Measurements from ENCODE around the gene GOLGA5.

Gene GOLGA5

GRCh38 chr14:92830902-92831301 lies 36.8 kb downstream of the GOLGA5 start:
- DNase-seq = no peak

GRCh38 chr14:92832137-92832700 lies 38.1 kb downstream of the GOLGA5 start:
- peak; percentile 65 for DNase-seq

- no peak for DNase-seq
Observed at GRCh38 chr14:92841930-92842329, 47.8 kb downstream of the GOLGA5 start.

GRCh38 chr14:92844204-92844603 lies 50.1 kb downstream of the GOLGA5 start:
- no peak for DNase-seq

GRCh38 chr14:92846162-92846897 lies 52.2 kb downstream of the GOLGA5 start:
- no peak for DNase-seq

- DNase-seq = peak; percentile 32
Observed at GRCh38 chr14:92847278-92847677, 53.2 kb downstream of the GOLGA5 start.

GRCh38 chr14:92847749-92848148 lies 53.6 kb downstream of the GOLGA5 start:
- DNase-seq = no peak

GRCh38 chr14:92848887-92849286 lies 54.8 kb downstream of the GOLGA5 start:
- DNase-seq = peak; percentile 93

GRCh38 chr14:92850492-92850891 lies 56.4 kb downstream of the GOLGA5 start:
- peak; percentile 31 for DNase-seq

GRCh38 chr14:92853136-92853535 lies 59.0 kb downstream of the GOLGA5 start:
- DNase-seq = peak; percentile 42

GRCh38 chr14:92860049-92860840 lies 66.1 kb downstream of the GOLGA5 start:
- DNase-seq = no peak

- no peak for DNase-seq
Observed at GRCh38 chr14:92861856-92862745, 68.0 kb downstream of the GOLGA5 start.

- peak; percentile 97 for DNase-seq
Observed at GRCh38 chr14:92863286-92864080, 69.4 kb downstream of the GOLGA5 start.

- DNase-seq = no peak
Observed at GRCh38 chr14:92865674-92866073, 71.6 kb downstream of the GOLGA5 start.

GRCh38 chr14:92866181-92866752 lies 72.2 kb downstream of the GOLGA5 start:
- no peak for DNase-seq

GRCh38 chr14:92866901-92867865 lies 73.1 kb downstream of the GOLGA5 start:
- peak; percentile 98 for DNase-seq

- peak; percentile 42 for DNase-seq
Observed at GRCh38 chr14:92874962-92875661, 81.0 kb downstream of the GOLGA5 start.

- no peak for DNase-seq
Observed at GRCh38 chr14:92877757-92878431, 83.8 kb downstream of the GOLGA5 start.

GRCh38 chr14:92880351-92880750 lies 86.2 kb downstream of the GOLGA5 start:
- DNase-seq = peak; percentile 19
